ENCODE results near the gene MED13L. TPM values are rescaled to one million over a fixed set of nuclear protein-coding genes. Genes with fewer than 3 reads are reported as not detected.

Gene MED13L
- total and polyA plus RNA-seq, 2 of the 8 experiments (the other 6 are each of a cell fraction or from before 2014, with no cell fraction given): 15.9 to 51.7 TPM

GRCh38 chr12:116233669-116234068, 43.8 kb downstream of the MED13L start:
- Histone ChIP-seq H3K79me1 (ENCODE audit: low read depth, low read length) (0 out of 2 replicates have a peak, but pooled peaks cover 2% of the 10 kb centered on the region), H3K9ac (replicated peaks in 1 of 4; ENCODE audit: extremely low read depth in 1 of 4, low read depth in 3 of 4, low read length in 3 of 4) (no peak overlapping the region), H4K20me1 (replicated peaks in 1 of 2; ENCODE audit: control insufficient read depth in 1 of 2, insufficient read depth in 2 of 2, low read length in 2 of 2) (no peaks in the 10 kb centered on the region), H4K91ac (replicated peaks; ENCODE audit: insufficient read length, low read length) (no peak overlapping the region), H3K14ac (ENCODE audit: insufficient read length) (no peak overlapping the region), H4K5ac (ENCODE audit: insufficient read length, low read depth, low read length) (no peak overlapping the region), H3K27me3 (replicated peaks in 1 of 4; ENCODE audit: control insufficient read depth in 3 of 4, extremely low read depth in 1 of 4, insufficient read depth in 3 of 4, low read length in 3 of 4) (no peaks in the 10 kb centered on the region), H3K4me2 (ENCODE audit: insufficient read depth in 1 of 2, low read depth in 2 of 2, low read length in 2 of 2) (no peak overlapping the region), H2BK5ac (ENCODE audit: low read depth, low read length) (no peak overlapping the region), H3K9me3 (ENCODE audit: insufficient read depth in 2 of 2, low read depth in 1 of 2, low read length in 1 of 2) (no peaks in the 10 kb centered on the region), H3K79me2 (ENCODE audit: control insufficient read depth in 1 of 2, insufficient read depth in 2 of 2, low read length in 2 of 2) (peaks cover 0 to 66% of the 10 kb centered on the region in 2 experiments; a peak in 2 of 4 replicates), H3K27ac (ENCODE audit: low read depth, low read length) (no peak overlapping the region), H3K18ac (ENCODE audit: extremely low read depth, low read length) (no peak overlapping the region), H2BK12ac (ENCODE audit: low read depth, low read length) (no peak overlapping the region), H2AFZ (ENCODE audit: low read length) (no peak overlapping the region), H3K23ac (ENCODE audit: insufficient read length) (no peak overlapping the region), H2BK120ac (replicated peaks; ENCODE audit: low read depth, low read length) (no peak overlapping the region), H3K56ac (replicated peaks; ENCODE audit: insufficient read length, low read depth, low read length) (no peak overlapping the region), H3K4ac (replicated peaks; ENCODE audit: insufficient read length, low read depth, low read length) (no peak overlapping the region), H3K4me3 (ENCODE audit: extremely low read depth in 1 of 4, insufficient read depth in 2 of 4, low read depth in 3 of 4, low read length in 4 of 4) (no peak overlapping the region), H2BK15ac (ENCODE audit: low read length) (no peak overlapping the region), H3K23me2 (ENCODE audit: low read depth, low read length) (no peaks in the 10 kb centered on the region), H2AK5ac (ENCODE audit: low read depth, low read length) (no peak overlapping the region), H2BK20ac (ENCODE audit: low read length) (no peak overlapping the region), H4K8ac (ENCODE audit: extremely low read depth, insufficient read depth, low read length) (no peak overlapping the region), H3K36me3 (ENCODE audit: control insufficient read depth in 2 of 4, insufficient read depth in 4 of 4, low read length in 3 of 4) (peaks cover 0 to 4% (median 0%) of the 10 kb centered on the region in 4 experiments; a peak in 1 of 8 replicates), H3K4me1 (replicated peaks in 1 of 4; ENCODE audit: control insufficient read depth in 3 of 4, insufficient read depth in 4 of 4, low read length in 3 of 4) (no peaks in the 10 kb centered on the region)
- ChIA-PET CTCF (ENCODE audit: partially characterized antibody) (no interaction called here), POLR2A (ENCODE audit: partially characterized antibody) (no interaction called here)
- DNase-seq (ENCODE audit: low read depth in 1 of 2, low spot score in 2 of 2): no peak
- WGBS, 2 experiments (ENCODE audit: extremely low coverage in 1 of 2, insufficient coverage in 1 of 2, insufficient read length in 1 of 2, insufficient replicate concordance in 2 of 2, low coverage in 1 of 2, low lambda C conversion rate in 2 of 2, missing lambda C conversion rate in 1 of 2): 96% methylated on average over 3 of the region's 3 CpGs; no CpG with 5 or more reads in 1 of the 2 experiments
- no peak for FAIRE-seq
- TF ChIP-seq CBX5 (IDR thresholded peaks at IDR 0.05; ENCODE audit: low read depth, low read length): no peak
- TF ChIP-seq SP1 (IDR thresholded peaks at IDR 0.05; ENCODE audit: low read depth, low read length): no peak
- TF ChIP-seq ATF2 (IDR thresholded peaks at IDR 0.05; ENCODE audit: low read length): no peak
- no peak for TF ChIP-seq RFX5 (IDR thresholded peaks at IDR 0.05; ENCODE audit: borderline replicate concordance, low read depth, low read length)
- TF ChIP-seq CTCF (IDR thresholded peaks at IDR 0.05; ENCODE audit: control extremely low read depth in 1 of 3, insufficient read depth in 1 of 3, low read depth in 1 of 3, low read length in 3 of 3): no peak
- no peak for TF ChIP-seq GABPA (IDR thresholded peaks at IDR 0.05; ENCODE audit: borderline replicate concordance, insufficient read depth, low read length)
- TF ChIP-seq TCF12 (IDR thresholded peaks at IDR 0.05; ENCODE audit: low read depth, low read length): no peak
- TF ChIP-seq RBBP5 (IDR thresholded peaks at IDR 0.05; ENCODE audit: borderline replicate concordance, low read depth, low read length): no peak
- no peak for TF ChIP-seq EP300 (IDR thresholded peaks at IDR 0.05; ENCODE audit: borderline replicate concordance in 1 of 2, low read depth in 2 of 2, low read length in 2 of 2)
- TF ChIP-seq HDAC6 (IDR thresholded peaks at IDR 0.05; ENCODE audit: low read depth, low read length): no peak
